GM23248 (cell line): ENCODE data around the gene ZNG1A. TPM values are rescaled to one million over a fixed set of nuclear protein-coding genes. Genes with fewer than 3 reads are reported as not detected.
"Not testable (repeated sequence)": the region's sequence is repeated elsewhere in the genome, so short reads cannot be mapped to it uniquely, and the experiment has no call there.

Experiments used
- DNase-seq: peaks from one replicate; pipeline ENCODE4 v3.0.0-alpha.2; 2015
- H2AFZ ChIP-seq: fragments of 200-600 bp; sonication (generic); 2 replicates; pipeline ENCODE4 v1.6.1; 2016; ENCODE audit warnings: antibody characterized with exemption
- H3F3A ChIP-seq: fragments of 200-600 bp; sonication (generic); 2 replicates; pipeline ENCODE4 v1.6.1; 2016; ENCODE audit warnings: mild to moderate bottlenecking, antibody characterized with exemption, mixed run types; ENCODE audit not compliant: insufficient read depth
- H3K27ac ChIP-seq: fragments of 200-600 bp; sonication (generic); 2 replicates; pipeline ENCODE4 v1.5.1; 2016; ENCODE audit warnings: mild to moderate bottlenecking
- H3K27me3 ChIP-seq: fragments of 200-600 bp; sonication (generic); replicated peaks from 2 replicates; pipeline ENCODE4 v1.6.1; 2016; ENCODE audit warnings: mild to moderate bottlenecking; ENCODE audit not compliant: insufficient read depth
- H3K36me3 ChIP-seq: fragments of 200-600 bp; sonication (generic); 2 replicates; pipeline ENCODE4 v1.6.1; 2016; ENCODE audit warnings: low read depth, mild to moderate bottlenecking
- H3K4me1 ChIP-seq: fragments of 200-600 bp; sonication (generic); 2 replicates; pipeline ENCODE4 v1.6.1; 2016; ENCODE audit warnings: mild to moderate bottlenecking; ENCODE audit not compliant: insufficient read depth
- H3K4me2 ChIP-seq: fragments of 200-600 bp; sonication (generic); one replicate; pipeline ENCODE4 v1.6.1; 2016; ENCODE audit warnings: mild to moderate bottlenecking; ENCODE audit not compliant: unreplicated experiment
- H3K4me3 ChIP-seq: fragments of 200-600 bp; sonication (generic); 2 replicates; pipeline ENCODE4 v1.5.1; 2016; ENCODE audit warnings: mild to moderate bottlenecking
- H3K79me2 ChIP-seq: fragments of 200-600 bp; sonication (generic); 2 replicates; pipeline ENCODE4 v1.6.1; 2016; ENCODE audit warnings: mild to moderate bottlenecking; ENCODE audit not compliant: insufficient read depth
- H3K9ac ChIP-seq: fragments of 200-600 bp; sonication (generic); 2 replicates; pipeline ENCODE4 v1.6.1; 2016; ENCODE audit warnings: mild to moderate bottlenecking
- H3K9me2 ChIP-seq: fragments of 200-600 bp; sonication (generic); 2 replicates; pipeline ENCODE4 v1.6.1; 2016; ENCODE audit warnings: mixed run types, mild to moderate bottlenecking, moderate library complexity; ENCODE audit not compliant: insufficient read depth
- H3K9me3 ChIP-seq: fragments of 200-600 bp; sonication (generic); one replicate; pipeline ENCODE4 v1.6.1; 2017; ENCODE audit warnings: low read depth
- H4K20me1 ChIP-seq: fragments of 200-600 bp; sonication (generic); 2 replicates; pipeline ENCODE4 v1.6.0; 2016; ENCODE audit not compliant: insufficient read depth
- EZH2 ChIP-seq: fragments of 200-600 bp; sonication (generic); IDR thresholded peaks from 2 replicates; pipeline ENCODE4 v1.6.1; 2018; ENCODE audit warnings: antibody characterized with exemption, mild to moderate bottlenecking; ENCODE audit not compliant: insufficient read depth, poor library complexity, severe bottlenecking
- WGBS, 2 experiments: methylation state at CpG; one replicate each; pipeline ENCODE4 v1.1.6; 2015 to 2017; ENCODE audit warnings: low lambda C conversion rate in 2 of 2, low coverage in 1 of 2; ENCODE audit errors: missing lambda C conversion rate in 2 of 2; 5-methylcytosine and 5-hydroxymethylcytosine counted together
- in situ Hi-C: fragments of 300-500 bp; cut with MboI; formaldehyde crosslinking; loops from 2 replicates; pipeline ENCODE4 v1.15.0; 2020
- polyA plus RNA-seq: library from polyadenylated mRNA; unstranded; fragments of >200 nt; fragmentation: Nextera tagmentation; extraction: Ambion mirVana; gene quantifications from 2 replicates; pipeline ENCODE4 v1.2.1, GENCODE V29; 2016
- total RNA-seq: library from RNA; depleted of rRNA; stranded (reverse); fragments of >200 nt; shearing (Covaris generic); gene quantifications from 2 replicates; pipeline ENCODE4 v1.2.3, GENCODE V29; 2014

ZNG1A gene
- total and polyA plus RNA-seq, 2 experiments from 2014 or later = 34.4 to 79.8 TPM

DNA sequence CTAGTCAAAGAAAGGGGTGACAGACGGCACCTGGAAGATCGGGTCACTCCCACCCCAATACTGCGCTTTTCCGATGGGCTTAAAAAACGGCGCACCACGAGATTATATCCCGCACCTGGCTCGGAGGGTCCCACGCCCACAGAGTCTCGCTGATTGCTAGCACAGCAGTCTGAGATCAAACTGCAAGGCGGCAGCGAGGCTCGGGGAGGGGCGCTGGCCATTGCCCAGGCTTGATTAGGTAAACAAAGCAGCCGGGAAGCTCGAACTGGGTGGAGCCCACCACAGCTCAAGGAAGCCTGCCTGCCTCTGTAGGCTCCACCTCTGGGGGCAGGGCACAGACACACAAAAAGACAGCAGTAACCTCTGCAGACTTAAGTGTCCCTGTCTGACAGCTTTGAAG, 39.0 kb downstream of the ZNG1A start:
- H3K4me1 ChIP-seq, H3K4me2 ChIP-seq, H3K4me3 ChIP-seq, H3K79me2 ChIP-seq, H2AFZ ChIP-seq, H3K27ac ChIP-seq, DNase-seq, H3K9me2 ChIP-seq, H3K27me3 ChIP-seq, H3K9me3 ChIP-seq, H4K20me1 ChIP-seq, in situ Hi-C loops, H3K36me3 ChIP-seq, H3F3A ChIP-seq, H3K9ac ChIP-seq: not testable (repeated sequence)
- WGBS, 2 experiments = 89 to 90% methylated on average over 15 to 17 of the region's 17 CpGs

DNA sequence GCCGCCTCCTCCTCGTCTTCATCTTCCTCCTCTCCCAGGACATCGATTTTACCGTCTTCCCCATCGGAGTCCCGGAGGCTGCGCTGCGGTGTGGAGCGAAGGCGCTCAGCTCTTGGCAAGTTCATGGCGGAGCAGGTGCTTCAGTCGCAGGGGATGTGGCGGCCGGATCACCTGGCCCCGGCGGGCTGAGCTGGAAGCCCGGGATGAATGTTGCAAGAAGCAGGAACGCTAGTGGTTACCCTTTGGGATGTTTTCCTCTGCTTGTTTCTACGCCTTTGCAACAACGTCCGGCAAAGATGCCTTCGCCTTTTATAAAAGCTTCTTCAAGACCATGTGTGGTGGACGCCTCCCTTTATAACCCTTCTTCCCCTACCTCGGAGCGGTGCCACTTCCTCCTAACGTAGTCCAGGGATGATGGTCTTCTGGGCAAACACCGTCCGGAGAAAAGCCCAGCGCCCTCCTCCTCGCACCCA, 60.8 kb downstream of the ZNG1A start, which contains the start of gene FOXD4:
FOXD4 (minus strand) TSS at position 423 of the 473 bp plus-strand sequence; CDS start at position 125, 298 bp downstream.
- H3K9me3 ChIP-seq, H3K4me1 ChIP-seq, H3K79me2 ChIP-seq, H3K27ac ChIP-seq, DNase-seq, H3K36me3 ChIP-seq, H2AFZ ChIP-seq, H3K4me2 ChIP-seq, H3K4me3 ChIP-seq, H3K9ac ChIP-seq, H3K9me2 ChIP-seq, H3F3A ChIP-seq, in situ Hi-C loops, H4K20me1 ChIP-seq: not testable (repeated sequence)
- 46 to 68% methylated on average over 15 to 30 of the region's 30 CpGs for WGBS, 2 experiments
- peaks cover 27% of the 10 kb centered on the region for H3K27me3 ChIP-seq

DNA sequence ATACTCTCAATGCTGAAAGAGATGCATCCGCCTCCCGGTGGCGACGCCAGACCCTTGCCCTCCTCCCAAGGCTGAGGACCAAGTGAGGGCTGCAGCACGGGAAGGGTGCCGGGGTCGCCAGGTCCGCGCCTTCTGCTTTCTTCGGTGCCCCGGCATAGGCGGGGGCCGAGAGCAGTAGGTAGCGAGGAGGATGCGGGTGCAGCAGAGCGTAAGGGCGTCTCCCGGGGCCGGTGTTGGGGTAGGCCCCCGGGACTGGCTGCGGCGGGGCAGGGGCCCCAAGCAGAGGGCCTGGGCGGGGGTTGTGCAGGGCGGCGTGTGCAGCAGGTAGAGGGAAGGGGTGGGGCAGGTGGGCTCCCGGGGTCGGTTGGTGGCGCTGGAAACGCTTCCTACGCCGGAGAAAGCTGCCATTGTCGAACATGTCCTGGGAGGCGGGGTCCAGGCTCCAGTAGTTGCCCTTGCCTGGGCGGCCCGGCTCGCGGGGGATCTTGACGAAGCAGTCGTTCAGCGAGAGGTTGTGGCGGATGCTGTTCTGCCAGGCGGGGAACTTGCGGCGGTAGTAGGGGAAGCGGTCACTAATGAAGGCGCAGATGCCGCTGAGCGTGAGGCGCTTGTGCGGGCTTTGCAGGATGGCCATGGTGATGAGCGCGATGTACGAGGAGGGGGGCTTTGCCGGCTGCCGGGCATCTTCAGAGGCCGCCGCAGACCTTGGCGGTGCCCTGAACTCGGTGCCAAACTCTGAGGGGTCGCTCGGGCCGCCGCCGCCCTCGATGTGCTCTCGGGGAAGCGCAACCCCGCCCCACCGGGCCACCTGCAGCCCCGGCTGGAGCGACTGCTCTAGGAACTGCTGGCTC, 61.5 kb downstream of the ZNG1A start:
- DNase-seq, in situ Hi-C loops, H3K79me2 ChIP-seq: not testable (repeated sequence)

DNA sequence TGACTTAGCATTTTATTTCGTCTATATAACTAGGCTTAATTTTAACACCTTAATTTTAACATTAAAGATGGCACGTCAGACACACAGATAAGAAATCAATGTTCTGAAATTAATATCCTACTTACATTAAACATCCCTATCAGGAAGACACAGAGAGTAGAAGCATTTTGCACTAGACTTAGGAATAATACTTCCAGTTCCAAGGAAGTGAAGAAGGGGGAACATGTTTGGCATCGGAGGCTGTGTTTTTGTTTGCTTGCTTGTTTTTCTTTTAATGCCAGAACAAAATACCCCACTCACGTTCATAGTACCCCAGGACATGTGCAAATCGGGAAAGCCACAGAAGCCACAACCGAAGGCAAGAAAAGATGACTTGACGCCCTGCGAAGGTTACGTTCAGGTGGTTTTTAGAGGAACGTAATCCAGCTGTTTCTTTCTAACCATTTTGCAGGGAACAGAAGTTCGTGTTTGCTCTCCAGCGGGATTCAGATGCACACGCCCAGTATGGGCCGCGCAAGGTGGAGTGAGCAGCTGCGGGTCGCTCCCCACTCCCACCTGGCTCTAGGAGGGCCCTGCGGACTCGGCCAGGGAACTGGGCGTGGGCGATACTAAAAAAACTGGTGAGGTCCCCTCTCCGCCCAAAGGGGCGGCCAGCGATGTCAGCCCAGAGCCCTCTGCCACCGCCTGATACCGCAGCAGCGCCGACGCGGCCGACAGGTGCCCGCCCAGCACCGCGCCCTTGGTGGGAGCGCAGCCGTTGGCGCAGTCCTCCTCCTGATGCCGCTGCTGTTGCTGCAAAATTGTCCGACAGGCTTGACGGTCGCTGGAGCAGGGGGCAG, 62.4 kb downstream of the ZNG1A start:
- H3K79me2 ChIP-seq, H3K27ac ChIP-seq, H3K9ac ChIP-seq, H2AFZ ChIP-seq, H3K9me3 ChIP-seq, DNase-seq, H3K4me2 ChIP-seq, H3K36me3 ChIP-seq, in situ Hi-C loops, H3F3A ChIP-seq, H3K4me1 ChIP-seq, H3K4me3 ChIP-seq, H4K20me1 ChIP-seq, H3K9me2 ChIP-seq: not testable (repeated sequence)
- peak; percentile 78 for TF ChIP-seq EZH2
- 20 to 21% methylated on average over 39 to 41 of the region's 41 CpGs for WGBS, 2 experiments
- peaks cover 41% of the 10 kb centered on the region for H3K27me3 ChIP-seq

More for the DNA sequence above, 61.5 kb downstream of the ZNG1A start:
- 10 to 17% methylated on average over 32 to 36 of the region's 71 CpGs for WGBS, 2 experiments
- not testable (repeated sequence) for H4K20me1 ChIP-seq, H3K9me3 ChIP-seq, H3K9ac ChIP-seq, H2AFZ ChIP-seq, H3K4me3 ChIP-seq, H3K4me1 ChIP-seq, H3K9me2 ChIP-seq, H3K36me3 ChIP-seq, H3K27ac ChIP-seq, H3K4me2 ChIP-seq, H3F3A ChIP-seq
- H3K27me3 ChIP-seq = peaks cover 33% of the 10 kb centered on the region
- peak; percentile 32 for TF ChIP-seq EZH2

DNA sequence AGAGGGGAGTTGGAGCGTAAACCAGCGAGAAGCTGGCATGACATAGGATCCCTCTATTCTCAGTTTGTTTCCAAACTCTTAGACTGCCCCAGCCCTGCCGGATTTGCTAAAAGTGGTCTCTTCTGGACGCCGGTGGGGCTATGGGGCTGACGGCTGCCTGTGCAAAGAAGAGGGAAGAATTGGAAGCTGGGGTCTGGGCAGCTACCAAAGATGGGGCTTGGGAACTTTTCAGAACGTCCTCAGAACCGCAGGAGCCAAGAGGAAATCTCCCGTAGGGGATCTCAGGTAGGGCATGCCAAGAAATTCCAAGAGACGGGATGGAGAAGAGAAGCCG, 63.8 kb downstream of the ZNG1A start:
- H3K9me3 ChIP-seq, H3F3A ChIP-seq, in situ Hi-C loops, H3K36me3 ChIP-seq, H3K4me1 ChIP-seq, H3K9ac ChIP-seq, H4K20me1 ChIP-seq, H2AFZ ChIP-seq, H3K4me3 ChIP-seq, H3K27ac ChIP-seq, H3K9me2 ChIP-seq, H3K4me2 ChIP-seq, H3K79me2 ChIP-seq, DNase-seq: not testable (repeated sequence)
- peak; percentile 74 for TF ChIP-seq EZH2
- WGBS, 2 experiments = 11 to 12% methylated on average over 11 of the region's 11 CpGs
- peaks cover 50% of the 10 kb centered on the region for H3K27me3 ChIP-seq
